Vagina (tissue), 2 donors: ENCODE measurements around the gene MGAT5.

ENCODE experiments used
- CTCF ChIP-seq, 3 experiments: fragments of 450-650 bp in 2 of 3; fragments of 200-600 bp in 1 of 3; sonication (generic) in 1 of 3; IDR thresholded peaks; one replicate each; pipeline ENCODE4 v1.5.1; 2017 to 2019; ENCODE audit warnings: antibody characterized with exemption in 3 of 3, mild to moderate bottlenecking in 2 of 3, moderate library complexity in 2 of 3
- POLR2AphosphoS5 ChIP-seq, 2 donors: sonication (generic); formaldehyde crosslinking; IDR thresholded peaks; one replicate each; pipeline ENCODE4 v1.9.0; 2017; ENCODE audit warnings: antibody characterized with exemption in 2 of 2, mild to moderate bottlenecking in 2 of 2, low read depth in 1 of 2; ENCODE audit not compliant: insufficient read depth in 1 of 2

DNA sequence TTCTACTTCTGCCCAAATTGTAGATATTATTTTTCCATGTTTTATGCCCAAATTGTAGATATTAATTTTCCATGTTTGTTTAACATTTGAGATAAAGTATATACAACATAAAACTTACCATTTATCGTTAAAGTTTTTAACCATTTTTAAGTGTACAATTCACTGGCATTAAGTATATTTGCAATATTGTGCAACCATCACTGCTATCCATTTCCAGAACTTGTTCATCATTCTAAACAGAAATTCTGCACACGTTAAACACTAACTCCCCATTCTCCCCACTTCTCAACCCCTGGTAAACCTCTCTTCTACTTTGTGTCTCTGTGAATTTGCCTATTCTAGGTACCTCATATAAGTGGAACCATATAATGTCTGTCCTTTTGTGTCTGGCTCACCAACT, 162.1 kb downstream of the MGAT5 start:
- TF ChIP-seq POLR2AphosphoS5 (IDR thresholded peaks at IDR 0.05; ENCODE audit: insufficient read depth in 1 of 2, low read depth in 1 of 2) (no peak), CTCF (IDR thresholded peaks at IDR 0.05) (no peak)
